Measurements from ENCODE around the gene IGLL5. TPM values are rescaled to one million over a fixed set of nuclear protein-coding genes. Genes with fewer than 3 reads are reported as not detected.
A peak's percentile ranks its signal among the peaks of the same experiment; 100 is the strongest.

IGLL5 gene
- total RNA-seq, 1 experiment from 2014 or later: not detected

DNA sequence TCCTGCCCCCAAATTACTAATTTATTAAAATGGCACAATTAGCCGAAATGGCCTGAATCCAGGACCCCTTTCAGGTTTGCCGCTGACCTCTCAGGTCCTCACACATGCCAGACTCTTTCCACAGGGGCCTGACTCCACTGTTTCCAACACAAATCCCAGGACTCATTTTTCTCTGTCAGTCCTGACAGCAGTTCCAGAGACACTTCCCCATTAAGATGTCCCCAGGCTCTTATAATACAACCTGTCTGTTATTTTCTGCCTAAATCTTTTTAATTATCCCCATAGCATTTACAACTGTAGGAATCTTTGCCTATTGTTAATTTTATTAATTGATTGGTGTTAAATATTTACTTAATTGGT, 9.4 kb upstream of the IGLL5 start:
- Histone ChIP-seq H3K9me3 (ENCODE audit: low read length) (no peaks in the 10 kb centered on the region), H2AFZ (ENCODE audit: low read length) (no peak overlapping the region), H3K27me3 (ENCODE audit: low read length) (no peaks in the 10 kb centered on the region; the same call in 1 of the 2 replicates), H3K4me3 (ENCODE audit: low read length) (no peak overlapping the region), H3K27ac (ENCODE audit: low read length) (no peak overlapping the region), H3K9ac (ENCODE audit: low read length) (no peak overlapping the region), H3K4me2 (ENCODE audit: low read length) (no peak overlapping the region), H4K20me1 (ENCODE audit: low read length) (no peaks in the 10 kb centered on the region), H3K9me2 (replicated peaks; ENCODE audit: low read length) (no peaks in the 10 kb centered on the region), H3F3A (ENCODE audit: low read length, unreplicated experiment) (no peaks in the 10 kb centered on the region), H3K36me3 (ENCODE audit: low read depth, low read length) (no peaks in the 10 kb centered on the region), H3K4me1 (ENCODE audit: insufficient read depth, low read length) (no peaks in the 10 kb centered on the region), H3K79me2 (ENCODE audit: low read length) (no peaks in the 10 kb centered on the region)
- no TSS peak for BruUV-seq (replicated peaks)
- ChIA-PET CTCF (no interaction called here), POLR2A (ENCODE audit: unreplicated experiment) (no interaction called here)
- no peak for DNase-seq
- TF ChIP-seq EZH2 (IDR thresholded peaks at IDR 0.05; ENCODE audit: low read length, unreplicated experiment) (no peak), EZH2phosphoT487 (IDR thresholded peaks at IDR 0.05; ENCODE audit: borderline replicate concordance, low read length) (no peak)
- TF ChIP-seq, protein P1, sequence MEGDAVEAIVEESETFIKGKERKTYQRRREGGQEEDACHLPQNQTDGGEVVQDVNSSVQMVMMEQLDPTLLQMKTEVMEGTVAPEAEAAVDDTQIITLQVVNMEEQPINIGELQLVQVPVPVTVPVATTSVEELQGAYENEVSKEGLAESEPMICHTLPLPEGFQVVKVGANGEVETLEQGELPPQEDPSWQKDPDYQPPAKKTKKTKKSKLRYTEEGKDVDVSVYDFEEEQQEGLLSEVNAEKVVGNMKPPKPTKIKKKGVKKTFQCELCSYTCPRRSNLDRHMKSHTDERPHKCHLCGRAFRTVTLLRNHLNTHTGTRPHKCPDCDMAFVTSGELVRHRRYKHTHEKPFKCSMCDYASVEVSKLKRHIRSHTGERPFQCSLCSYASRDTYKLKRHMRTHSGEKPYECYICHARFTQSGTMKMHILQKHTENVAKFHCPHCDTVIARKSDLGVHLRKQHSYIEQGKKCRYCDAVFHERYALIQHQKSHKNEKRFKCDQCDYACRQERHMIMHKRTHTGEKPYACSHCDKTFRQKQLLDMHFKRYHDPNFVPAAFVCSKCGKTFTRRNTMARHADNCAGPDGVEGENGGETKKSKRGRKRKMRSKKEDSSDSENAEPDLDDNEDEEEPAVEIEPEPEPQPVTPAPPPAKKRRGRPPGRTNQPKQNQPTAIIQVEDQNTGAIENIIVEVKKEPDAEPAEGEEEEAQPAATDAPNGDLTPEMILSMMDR (conservative IDR thresholded peaks at IDR 0.05; ENCODE audit: low read depth, low read length): no peak
- intact Hi-C loops (cut with micrococcal nuclease): loop anchor here (5.0 kb wide), 1 partner anchor 91 kb away; no protein-coding TSS in a partner anchor
- no peak for ATAC-seq

- POLR2A ChIA-PET (ENCODE audit: unreplicated experiment): no interaction called here
- Histone ChIP-seq H2AFZ (ENCODE audit: low read length) (no peak overlapping the region), H3K79me2 (ENCODE audit: low read length) (no peaks in the 10 kb centered on the region), H3F3A (ENCODE audit: low read length, unreplicated experiment) (no peaks in the 10 kb centered on the region), H3K4me2 (ENCODE audit: low read length) (no peak overlapping the region), H3K9me2 (replicated peaks; ENCODE audit: low read length) (no peaks in the 10 kb centered on the region), H3K27ac (ENCODE audit: low read length) (no peak overlapping the region), H3K4me3 (ENCODE audit: low read length) (no peak overlapping the region), H4K20me1 (ENCODE audit: low read length) (no peaks in the 10 kb centered on the region), H3K36me3 (ENCODE audit: low read depth, low read length) (no peaks in the 10 kb centered on the region), H3K9ac (ENCODE audit: low read length) (no peak overlapping the region), H3K9me3 (ENCODE audit: low read length) (no peaks in the 10 kb centered on the region), H3K4me1 (ENCODE audit: insufficient read depth, low read length) (no peaks in the 10 kb centered on the region), H3K27me3 (ENCODE audit: low read length) (no peaks in the 10 kb centered on the region; the same call in 1 of the 2 replicates)
- intact Hi-C loops (cut with micrococcal nuclease): loop anchor here (5.0 kb wide), 1 partner anchor 92 kb away; no protein-coding TSS in a partner anchor
- BruUV-seq (replicated peaks): no TSS peak
- TF ChIP-seq, protein P1 (conservative IDR thresholded peaks at IDR 0.05; ENCODE audit: low read depth, low read length): peak; percentile 29; the same call in 1 of the 2 replicates
- TF ChIP-seq EZH2 (IDR thresholded peaks at IDR 0.05; ENCODE audit: low read length, unreplicated experiment): no peak
- CTCF ChIA-PET: interaction anchor here (0.6 kb wide), 1 partner anchor 995 kb away, joined by 8 read pairs; no protein-coding TSS in a partner anchor
- no peak for ATAC-seq
- DNase-seq: peak; percentile 3
These were observed 8.6 kb upstream of the IGLL5 start for GRCh38 chr22:22878801-22879674.

DNA sequence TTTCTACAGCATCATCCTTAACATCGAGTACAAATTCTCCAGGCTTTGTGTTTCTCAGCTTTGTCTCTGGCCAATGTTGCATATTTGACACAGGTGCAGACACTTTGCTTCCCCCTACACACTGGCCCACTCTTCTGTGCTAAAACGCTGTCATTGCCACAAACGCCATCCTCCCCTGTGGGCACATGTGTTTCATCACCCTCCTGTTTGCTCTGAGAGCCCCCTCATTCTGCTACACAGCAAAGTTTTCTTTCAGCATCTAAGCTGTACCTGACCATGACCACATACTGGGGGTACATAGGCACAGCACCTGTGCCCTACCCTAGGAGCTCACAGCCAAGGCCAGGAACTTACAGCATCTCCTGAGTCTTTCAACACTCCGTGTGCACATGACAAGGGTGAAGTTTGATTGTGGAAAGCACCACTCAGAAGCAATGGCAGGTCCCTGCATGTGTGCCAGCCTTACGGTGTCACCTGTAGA, 7.9 kb upstream of the IGLL5 start:
- no peak overlapping the region for H3K4me3 ChIP-seq (ENCODE audit: low read length)
- no TSS peak for BruUV-seq (replicated peaks)
- TF ChIP-seq, protein P1 (conservative IDR thresholded peaks at IDR 0.05; ENCODE audit: low read depth, low read length): no peak
- TF ChIP-seq EZH2 (IDR thresholded peaks at IDR 0.05; ENCODE audit: low read length, unreplicated experiment) (no peak), EZH2phosphoT487 (IDR thresholded peaks at IDR 0.05; ENCODE audit: borderline replicate concordance, low read length) (no peak)
- H3K4me1 ChIP-seq (ENCODE audit: insufficient read depth, low read length): no peaks in the 10 kb centered on the region
- no peaks in the 10 kb centered on the region for H3K79me2 ChIP-seq (ENCODE audit: low read length)
- no peak overlapping the region for H2AFZ ChIP-seq (ENCODE audit: low read length)
- H3K4me2 ChIP-seq (ENCODE audit: low read length): no peak overlapping the region
- no peaks in the 10 kb centered on the region for H3K9me3 ChIP-seq (ENCODE audit: low read length)
- H3K27ac ChIP-seq (ENCODE audit: low read length): no peak overlapping the region
- DNase-seq (no peak), ATAC-seq (no peak)
- H3K36me3 ChIP-seq (ENCODE audit: low read depth, low read length): no peaks in the 10 kb centered on the region
- intact Hi-C loops (cut with micrococcal nuclease): loop anchor here (5.0 kb wide), 1 partner anchor 92 kb away; no protein-coding TSS in a partner anchor
- ChIA-PET POLR2A (ENCODE audit: unreplicated experiment) (no interaction called here), CTCF (interaction anchor here (0.6 kb wide), 1 partner anchor 995 kb away, joined by 8 read pairs; no protein-coding TSS in a partner anchor)
- no peaks in the 10 kb centered on the region for H3F3A ChIP-seq (ENCODE audit: low read length, unreplicated experiment)
- H3K9me2 ChIP-seq (replicated peaks; ENCODE audit: low read length): no peaks in the 10 kb centered on the region
- no peaks in the 10 kb centered on the region for H4K20me1 ChIP-seq (ENCODE audit: low read length)
- H3K9ac ChIP-seq (ENCODE audit: low read length): no peak overlapping the region
- H3K27me3 ChIP-seq (ENCODE audit: low read length): no peaks in the 10 kb centered on the region; the same call in 1 of the 2 replicates

All from PC-3 (cell line).